Body of pancreas (tissue), 4 donors: Measurements from ENCODE around the gene KPNA2.
"Not testable (repeated sequence)": the region's sequence is repeated elsewhere in the genome, so short reads cannot be mapped to it uniquely, and the experiment has no call there.

Experiments
- POLR2A ChIP-seq, 3 donors: fragments of 450-650 bp; IDR thresholded peaks; one replicate each; pipeline ENCODE4 v1.6.1; 2016; ENCODE audit warnings: antibody characterized with exemption in 3 of 3, mild to moderate bottlenecking in 2 of 3
- TF ChIP-seq, protein P1 (sequence below), 7 experiments: fragments of 450-650 bp in 4 of 7; fragments of 200-600 bp in 3 of 7; sonication (generic) in 3 of 7; IDR thresholded peaks; one replicate each; pipeline ENCODE4 v1.5.1; 2016 to 2019; ENCODE audit warnings: antibody characterized with exemption in 7 of 7

DNA sequence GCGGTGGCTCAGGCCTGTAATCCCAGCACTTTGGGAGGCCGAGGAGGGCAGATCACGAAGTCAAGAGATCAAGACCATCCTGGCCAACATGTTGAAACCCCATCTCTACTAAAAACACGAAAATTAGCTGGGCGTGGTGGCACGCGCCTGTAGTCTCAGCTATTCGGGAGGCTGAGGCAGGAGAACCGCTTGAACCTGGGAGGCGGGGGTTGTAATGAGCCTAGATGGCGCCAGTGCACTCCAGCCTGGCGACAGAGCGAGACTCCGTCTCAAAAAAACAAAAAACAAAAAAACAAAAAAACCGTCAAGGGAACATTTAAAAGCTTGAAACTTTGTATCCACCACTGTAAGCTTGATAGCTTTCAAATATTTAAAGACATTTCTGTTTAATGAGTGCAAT is 13.0 kb upstream of the KPNA2 start:
- TF ChIP-seq, protein P1, sequence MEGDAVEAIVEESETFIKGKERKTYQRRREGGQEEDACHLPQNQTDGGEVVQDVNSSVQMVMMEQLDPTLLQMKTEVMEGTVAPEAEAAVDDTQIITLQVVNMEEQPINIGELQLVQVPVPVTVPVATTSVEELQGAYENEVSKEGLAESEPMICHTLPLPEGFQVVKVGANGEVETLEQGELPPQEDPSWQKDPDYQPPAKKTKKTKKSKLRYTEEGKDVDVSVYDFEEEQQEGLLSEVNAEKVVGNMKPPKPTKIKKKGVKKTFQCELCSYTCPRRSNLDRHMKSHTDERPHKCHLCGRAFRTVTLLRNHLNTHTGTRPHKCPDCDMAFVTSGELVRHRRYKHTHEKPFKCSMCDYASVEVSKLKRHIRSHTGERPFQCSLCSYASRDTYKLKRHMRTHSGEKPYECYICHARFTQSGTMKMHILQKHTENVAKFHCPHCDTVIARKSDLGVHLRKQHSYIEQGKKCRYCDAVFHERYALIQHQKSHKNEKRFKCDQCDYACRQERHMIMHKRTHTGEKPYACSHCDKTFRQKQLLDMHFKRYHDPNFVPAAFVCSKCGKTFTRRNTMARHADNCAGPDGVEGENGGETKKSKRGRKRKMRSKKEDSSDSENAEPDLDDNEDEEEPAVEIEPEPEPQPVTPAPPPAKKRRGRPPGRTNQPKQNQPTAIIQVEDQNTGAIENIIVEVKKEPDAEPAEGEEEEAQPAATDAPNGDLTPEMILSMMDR (IDR thresholded peaks at IDR 0.05) = not testable (repeated sequence)
- TF ChIP-seq POLR2A (IDR thresholded peaks at IDR 0.05) = not testable (repeated sequence)
